Measurements from ENCODE around the gene GYG2.

The GYG2 gene

DNA sequence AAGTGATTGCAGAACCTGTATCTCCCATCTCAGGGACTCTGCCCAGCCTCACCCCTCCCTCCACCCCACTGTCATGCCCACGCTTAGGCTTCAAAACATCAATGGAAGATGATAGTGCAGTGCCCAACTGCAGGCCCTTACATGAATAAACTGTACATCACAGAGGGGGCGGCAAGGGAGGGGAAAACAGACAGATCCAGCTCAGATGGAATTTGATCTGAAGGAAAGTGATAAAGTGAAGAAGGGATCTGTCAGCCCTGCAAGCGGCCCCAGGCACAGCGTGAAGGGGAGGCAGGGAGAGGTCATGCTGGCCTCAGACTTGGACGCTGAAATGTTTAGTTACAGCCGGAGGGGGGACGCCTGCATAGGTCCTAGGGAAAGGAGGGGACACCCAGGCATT, 38.5 kb downstream of the GYG2 start:
- Histone ChIP-seq H3K27ac (ENCODE audit: insufficient read depth in 1 of 2, low read depth in 1 of 2, low read length in 2 of 2, poor library complexity in 1 of 2, severe bottlenecking in 2 of 2) (no peak overlapping the region), H3K36me3 (ENCODE audit: control insufficient read depth in 4 of 4, insufficient read depth in 4 of 4, low read length in 3 of 4) (no peaks in the 10 kb centered on the region), H3K27me3 (replicated peaks in 2 of 5; ENCODE audit: control insufficient read depth in 4 of 5, insufficient read depth in 5 of 5, low read length in 4 of 5) (no peaks in the 10 kb centered on the region), H3K9me3 (ENCODE audit: control extremely low read depth in 1 of 5, control insufficient read depth in 4 of 5, insufficient read depth in 2 of 5, low read depth in 1 of 5, low read length in 4 of 5) (peaks cover 0 to 4% (median 0%) of the 10 kb centered on the region in 5 experiments), H3K4me1 (ENCODE audit: control extremely low read depth in 1 of 4, control insufficient read depth in 4 of 4, insufficient read depth in 4 of 4, low read length in 3 of 4) (no peaks in the 10 kb centered on the region), H3K4me3 (ENCODE audit: control insufficient read depth in 1 of 7, extremely low read depth in 1 of 7, insufficient read depth in 4 of 7, low read depth in 2 of 7, low read length in 6 of 7) (no peak overlapping the region)
- CTCF ChIA-PET, result no interaction called here
- DNase-seq, result no peak
- POLR2A ChIA-PET, result no interaction called here
- 95% methylated on average over 6 of the region's 7 CpGs for WGBS (ENCODE audit: insufficient coverage)

DNA sequence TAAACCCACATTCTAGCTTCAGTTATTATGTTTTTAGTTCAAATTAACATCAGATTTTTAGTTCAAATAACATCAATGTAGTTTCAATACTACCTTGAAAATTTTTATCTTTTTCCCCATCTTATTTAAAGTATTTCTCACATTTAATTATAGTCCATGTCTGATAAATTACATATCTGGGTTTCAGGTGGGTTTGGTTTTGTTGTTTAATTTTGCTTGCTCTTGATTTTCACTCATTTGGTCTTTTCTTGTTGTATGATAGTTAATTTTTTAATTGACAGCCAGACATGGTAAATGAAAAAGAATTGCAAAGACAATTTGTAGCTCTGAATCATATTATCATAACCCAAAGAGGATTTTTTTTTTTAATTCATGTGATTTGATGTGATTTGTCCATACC, 41.9 kb downstream of the GYG2 start:
- DNase-seq, result no peak
- Histone ChIP-seq H3K27me3 (replicated peaks in 2 of 5; ENCODE audit: control insufficient read depth in 4 of 5, insufficient read depth in 5 of 5, low read length in 4 of 5) (no peaks in the 10 kb centered on the region), H3K27ac (ENCODE audit: insufficient read depth in 1 of 2, low read depth in 1 of 2, low read length in 2 of 2, poor library complexity in 1 of 2, severe bottlenecking in 2 of 2) (no peak overlapping the region), H3K9me3 (ENCODE audit: control extremely low read depth in 1 of 5, control insufficient read depth in 4 of 5, insufficient read depth in 2 of 5, low read depth in 1 of 5, low read length in 4 of 5) (peaks cover 0 to 19% (median 4%) of the 10 kb centered on the region in 5 experiments), H3K36me3 (ENCODE audit: control insufficient read depth in 4 of 4, insufficient read depth in 4 of 4, low read length in 3 of 4) (no peaks in the 10 kb centered on the region), H3K4me3 (ENCODE audit: control insufficient read depth in 1 of 7, extremely low read depth in 1 of 7, insufficient read depth in 4 of 7, low read depth in 2 of 7, low read length in 6 of 7) (no peak overlapping the region), H3K4me1 (ENCODE audit: control extremely low read depth in 1 of 4, control insufficient read depth in 4 of 4, insufficient read depth in 4 of 4, low read length in 3 of 4) (no peaks in the 10 kb centered on the region)
- ChIA-PET CTCF (no interaction called here), POLR2A (no interaction called here)

GRCh38 chrX:2871831-2872230, 43.1 kb downstream of the GYG2 start:
- peaks cover 0 to 19% (median 5%) of the 10 kb centered on the region in 5 experiments for H3K9me3 ChIP-seq (ENCODE audit: control extremely low read depth in 1 of 5, control insufficient read depth in 4 of 5, insufficient read depth in 2 of 5, low read depth in 1 of 5, low read length in 4 of 5)
- no peak overlapping the region for H3K4me3 ChIP-seq (ENCODE audit: control insufficient read depth in 1 of 7, extremely low read depth in 1 of 7, insufficient read depth in 4 of 7, low read depth in 2 of 7, low read length in 6 of 7)
- DNase-seq, result no peak
- ChIA-PET POLR2A (no interaction called here), CTCF (no interaction called here)
- H3K27me3 ChIP-seq (replicated peaks in 2 of 5; ENCODE audit: control insufficient read depth in 4 of 5, insufficient read depth in 5 of 5, low read length in 4 of 5), result no peaks in the 10 kb centered on the region
- H3K36me3 ChIP-seq (ENCODE audit: control insufficient read depth in 4 of 4, insufficient read depth in 4 of 4, low read length in 3 of 4), result no peaks in the 10 kb centered on the region
- 88% methylated on average over 2 of the region's 2 CpGs for WGBS (ENCODE audit: insufficient coverage)
- H3K4me1 ChIP-seq (ENCODE audit: control extremely low read depth in 1 of 4, control insufficient read depth in 4 of 4, insufficient read depth in 4 of 4, low read length in 3 of 4), result no peaks in the 10 kb centered on the region
- H3K27ac ChIP-seq (ENCODE audit: insufficient read depth in 1 of 2, low read depth in 1 of 2, low read length in 2 of 2, poor library complexity in 1 of 2, severe bottlenecking in 2 of 2), result no peak overlapping the region

GRCh38 chrX:2872671-2873277, 44.0 kb downstream of the GYG2 start:
- ChIA-PET CTCF (no interaction called here), POLR2A (no interaction called here)
- no peaks in the 10 kb centered on the region for H3K4me1 ChIP-seq (ENCODE audit: control extremely low read depth in 1 of 4, control insufficient read depth in 4 of 4, insufficient read depth in 4 of 4, low read length in 3 of 4)
- WGBS (ENCODE audit: insufficient coverage), result 98% methylated on average over 5 of the region's 7 CpGs
- no peak for DNase-seq
- H3K36me3 ChIP-seq (ENCODE audit: control insufficient read depth in 4 of 4, insufficient read depth in 4 of 4, low read length in 3 of 4), result no peaks in the 10 kb centered on the region
- H3K27ac ChIP-seq (ENCODE audit: insufficient read depth in 1 of 2, low read depth in 1 of 2, low read length in 2 of 2, poor library complexity in 1 of 2, severe bottlenecking in 2 of 2), result no peak overlapping the region
- H3K4me3 ChIP-seq (ENCODE audit: control insufficient read depth in 1 of 7, extremely low read depth in 1 of 7, insufficient read depth in 4 of 7, low read depth in 2 of 7, low read length in 6 of 7), result no peak overlapping the region
- peaks cover 0 to 19% (median 5%) of the 10 kb centered on the region in 5 experiments for H3K9me3 ChIP-seq (ENCODE audit: control extremely low read depth in 1 of 5, control insufficient read depth in 4 of 5, insufficient read depth in 2 of 5, low read depth in 1 of 5, low read length in 4 of 5)
- H3K27me3 ChIP-seq (replicated peaks in 2 of 5; ENCODE audit: control insufficient read depth in 4 of 5, insufficient read depth in 5 of 5, low read length in 4 of 5), result peaks cover 0 to under 1% (median 0%) of the 10 kb centered on the region in 5 experiments

DNA sequence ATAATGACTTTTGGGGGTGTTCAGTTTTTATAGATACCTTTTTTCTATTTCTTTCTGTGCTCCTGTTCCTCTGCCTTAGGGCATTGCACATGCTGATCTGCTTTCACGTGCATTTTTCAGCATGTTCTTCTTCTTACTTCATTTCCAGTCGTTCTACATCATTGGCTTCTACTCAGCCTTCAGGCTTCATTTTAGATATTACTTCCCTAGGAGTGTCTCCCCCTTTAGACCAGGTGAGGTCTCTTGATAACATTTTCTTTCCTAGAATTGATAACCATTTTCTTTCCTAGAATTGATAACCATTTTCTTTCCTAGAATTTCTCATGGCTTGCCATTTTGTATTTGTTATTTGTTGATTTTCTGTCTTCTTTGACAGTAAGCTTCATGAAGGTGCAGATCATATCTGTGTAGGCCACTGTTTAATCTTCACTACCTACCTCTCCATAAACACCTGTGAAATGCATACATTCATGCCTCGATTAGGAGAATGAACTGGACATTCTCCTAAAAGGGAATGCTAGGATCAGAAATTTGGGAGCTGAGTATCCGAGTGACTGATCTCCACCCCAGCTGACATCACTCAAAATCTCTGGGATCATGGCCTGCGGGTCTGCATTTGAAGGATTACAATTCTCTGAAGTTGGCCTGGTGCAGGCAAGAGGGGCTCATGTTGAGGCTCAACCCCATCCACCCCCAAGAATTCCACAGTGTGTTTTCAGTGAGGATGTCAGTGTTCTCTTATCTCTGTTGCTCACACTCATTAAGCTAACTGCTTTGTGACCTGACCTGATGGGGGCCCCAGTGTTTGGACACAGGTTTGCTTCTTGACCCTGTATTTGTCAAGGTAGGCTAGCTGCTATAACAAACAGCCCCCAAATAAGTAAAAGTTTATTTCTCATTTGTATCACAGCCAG, 45.7 kb downstream of the GYG2 start:
- no peaks in the 10 kb centered on the region for H3K4me1 ChIP-seq (ENCODE audit: control extremely low read depth in 1 of 4, control insufficient read depth in 4 of 4, insufficient read depth in 4 of 4, low read length in 3 of 4)
- 95% methylated on average over 5 of the region's 5 CpGs for WGBS (ENCODE audit: insufficient coverage)
- no peak overlapping the region for H3K4me3 ChIP-seq (ENCODE audit: control insufficient read depth in 1 of 7, extremely low read depth in 1 of 7, insufficient read depth in 4 of 7, low read depth in 2 of 7, low read length in 6 of 7)
- ChIA-PET CTCF (no interaction called here), POLR2A (no interaction called here)
- H3K9me3 ChIP-seq (ENCODE audit: control extremely low read depth in 1 of 5, control insufficient read depth in 4 of 5, insufficient read depth in 2 of 5, low read depth in 1 of 5, low read length in 4 of 5), result peaks cover 0 to 19% (median 5%) of the 10 kb centered on the region in 5 experiments
- DNase-seq, result no peak
- no peaks in the 10 kb centered on the region for H3K36me3 ChIP-seq (ENCODE audit: control insufficient read depth in 4 of 4, insufficient read depth in 4 of 4, low read length in 3 of 4)
- H3K27ac ChIP-seq (ENCODE audit: insufficient read depth in 1 of 2, low read depth in 1 of 2, low read length in 2 of 2, poor library complexity in 1 of 2, severe bottlenecking in 2 of 2), result no peak overlapping the region
- peaks cover 0 to 2% (median 0%) of the 10 kb centered on the region in 5 experiments for H3K27me3 ChIP-seq (replicated peaks in 2 of 5; ENCODE audit: control insufficient read depth in 4 of 5, insufficient read depth in 5 of 5, low read length in 4 of 5)

GRCh38 chrX:2875136-2875481, 46.4 kb downstream of the GYG2 start:
- Histone ChIP-seq H3K27me3 (replicated peaks in 2 of 5; ENCODE audit: control insufficient read depth in 4 of 5, insufficient read depth in 5 of 5, low read length in 4 of 5) (peaks cover 0 to 2% (median 0%) of the 10 kb centered on the region in 5 experiments), H3K27ac (ENCODE audit: insufficient read depth in 1 of 2, low read depth in 1 of 2, low read length in 2 of 2, poor library complexity in 1 of 2, severe bottlenecking in 2 of 2) (no peak overlapping the region), H3K4me1 (ENCODE audit: control extremely low read depth in 1 of 4, control insufficient read depth in 4 of 4, insufficient read depth in 4 of 4, low read length in 3 of 4) (no peaks in the 10 kb centered on the region), H3K36me3 (ENCODE audit: control insufficient read depth in 4 of 4, insufficient read depth in 4 of 4, low read length in 3 of 4) (no peaks in the 10 kb centered on the region), H3K4me3 (ENCODE audit: control insufficient read depth in 1 of 7, extremely low read depth in 1 of 7, insufficient read depth in 4 of 7, low read depth in 2 of 7, low read length in 6 of 7) (no peak overlapping the region), H3K9me3 (ENCODE audit: control extremely low read depth in 1 of 5, control insufficient read depth in 4 of 5, insufficient read depth in 2 of 5, low read depth in 1 of 5, low read length in 4 of 5) (peaks cover 0 to 19% (median 5%) of the 10 kb centered on the region in 5 experiments)
- no peak for DNase-seq
- ChIA-PET POLR2A (no interaction called here), CTCF (interaction anchor here (0.6 kb wide), 1 partner anchor 373 kb away, joined by 3 read pairs; no protein-coding TSS in a partner anchor)
- WGBS (ENCODE audit: insufficient coverage), result 100% methylated on average over 3 of the region's 3 CpGs

- 90% methylated on average over 2 of the region's 6 CpGs for WGBS (ENCODE audit: insufficient coverage)
These were observed 47.2 kb downstream of the GYG2 start for GRCh38 chrX:2875798-2876399.

More at GRCh38 chrX:2875798-2876399, 47.2 kb downstream of the GYG2 start:
- Histone ChIP-seq H3K4me3 (ENCODE audit: control insufficient read depth in 1 of 7, extremely low read depth in 1 of 7, insufficient read depth in 4 of 7, low read depth in 2 of 7, low read length in 6 of 7) (no peak overlapping the region), H3K27me3 (replicated peaks in 2 of 5; ENCODE audit: control insufficient read depth in 4 of 5, insufficient read depth in 5 of 5, low read length in 4 of 5) (peaks cover 0 to 2% (median 0%) of the 10 kb centered on the region in 5 experiments), H3K36me3 (ENCODE audit: control insufficient read depth in 4 of 4, insufficient read depth in 4 of 4, low read length in 3 of 4) (no peaks in the 10 kb centered on the region), H3K4me1 (ENCODE audit: control extremely low read depth in 1 of 4, control insufficient read depth in 4 of 4, insufficient read depth in 4 of 4, low read length in 3 of 4) (no peaks in the 10 kb centered on the region), H3K27ac (ENCODE audit: insufficient read depth in 1 of 2, low read depth in 1 of 2, low read length in 2 of 2, poor library complexity in 1 of 2, severe bottlenecking in 2 of 2) (no peak overlapping the region), H3K9me3 (ENCODE audit: control extremely low read depth in 1 of 5, control insufficient read depth in 4 of 5, insufficient read depth in 2 of 5, low read depth in 1 of 5, low read length in 4 of 5) (peaks cover 0 to 19% (median 5%) of the 10 kb centered on the region in 5 experiments)
- ChIA-PET CTCF (interaction anchor here (0.6 kb wide), 1 partner anchor 372 kb away, joined by 3 read pairs; no protein-coding TSS in a partner anchor), POLR2A (no interaction called here)
- no peak for DNase-seq

Data from common myeloid progenitor, CD34-positive (primary cell).